Colonic mucosa (tissue), 4 donors: Measurements from ENCODE around the gene FBXL14. TPM values are rescaled to one million over a fixed set of nuclear protein-coding genes. Genes with fewer than 3 reads are reported as not detected.

Source experiments
- DNase-seq: peaks from one replicate; pipeline ENCODE4 v3.0.0-alpha.2; 2020
- H3K27ac ChIP-seq: fragments of 200-600 bp; one replicate; pipeline ENCODE4 v1.8.0; 2021
- H3K27me3 ChIP-seq: fragments of 200-600 bp; one replicate; pipeline ENCODE4 v1.8.0; 2021
- H3K36me3 ChIP-seq: fragments of 200-600 bp; one replicate; pipeline ENCODE4 v1.8.0; 2021
- H3K4me1 ChIP-seq: fragments of 200-600 bp; one replicate; pipeline ENCODE4 v1.8.0; 2021; ENCODE audit warnings: mild to moderate bottlenecking
- H3K4me3 ChIP-seq: fragments of 200-600 bp; one replicate; pipeline ENCODE4 v1.8.0; 2021
- H3K9ac ChIP-seq, 2 donors: one replicate each; pipeline ENCODE4 v1.7.0; 2013; ENCODE audit warnings: control low read depth in 2 of 2, low read depth in 2 of 2, low read length in 2 of 2
- H3K9me3 ChIP-seq: fragments of 200-600 bp; one replicate; pipeline ENCODE4 v1.8.0; 2021
- intact Hi-C: fragments of 100-400 bp; cut with DNase I; formaldehyde crosslinking; loops from one replicate; pipeline ENCODE4 v1.14.1; 2022
- total RNA-seq, 2 donors: library from RNA; stranded (reverse); fragmentation: NEBNext Ultra II Directional in 1 of 2; extraction: Animal tissue kit (Norgen Biotek cat#: 25700) in 1 of 2; gene quantifications; one replicate each; pipeline ENCODE4 v1.2.1, GENCODE V29; 2021
- TF ChIP-seq, protein P1 (sequence below): fragments of 200-600 bp; IDR thresholded peaks from one replicate; pipeline ENCODE4 v1.8.0; 2022; ENCODE audit warnings: antibody characterized with exemption, mild to moderate bottlenecking
- donor health status: healthy.
- donor health status: DM: no; HTN: no; CAD: no.
- donor health status: DM: no; HTN: no; CAD: no.

Gene FBXL14
- total RNA-seq, 2 donors from 2014 or later, result 32.3 to 37.4 TPM

DNA sequence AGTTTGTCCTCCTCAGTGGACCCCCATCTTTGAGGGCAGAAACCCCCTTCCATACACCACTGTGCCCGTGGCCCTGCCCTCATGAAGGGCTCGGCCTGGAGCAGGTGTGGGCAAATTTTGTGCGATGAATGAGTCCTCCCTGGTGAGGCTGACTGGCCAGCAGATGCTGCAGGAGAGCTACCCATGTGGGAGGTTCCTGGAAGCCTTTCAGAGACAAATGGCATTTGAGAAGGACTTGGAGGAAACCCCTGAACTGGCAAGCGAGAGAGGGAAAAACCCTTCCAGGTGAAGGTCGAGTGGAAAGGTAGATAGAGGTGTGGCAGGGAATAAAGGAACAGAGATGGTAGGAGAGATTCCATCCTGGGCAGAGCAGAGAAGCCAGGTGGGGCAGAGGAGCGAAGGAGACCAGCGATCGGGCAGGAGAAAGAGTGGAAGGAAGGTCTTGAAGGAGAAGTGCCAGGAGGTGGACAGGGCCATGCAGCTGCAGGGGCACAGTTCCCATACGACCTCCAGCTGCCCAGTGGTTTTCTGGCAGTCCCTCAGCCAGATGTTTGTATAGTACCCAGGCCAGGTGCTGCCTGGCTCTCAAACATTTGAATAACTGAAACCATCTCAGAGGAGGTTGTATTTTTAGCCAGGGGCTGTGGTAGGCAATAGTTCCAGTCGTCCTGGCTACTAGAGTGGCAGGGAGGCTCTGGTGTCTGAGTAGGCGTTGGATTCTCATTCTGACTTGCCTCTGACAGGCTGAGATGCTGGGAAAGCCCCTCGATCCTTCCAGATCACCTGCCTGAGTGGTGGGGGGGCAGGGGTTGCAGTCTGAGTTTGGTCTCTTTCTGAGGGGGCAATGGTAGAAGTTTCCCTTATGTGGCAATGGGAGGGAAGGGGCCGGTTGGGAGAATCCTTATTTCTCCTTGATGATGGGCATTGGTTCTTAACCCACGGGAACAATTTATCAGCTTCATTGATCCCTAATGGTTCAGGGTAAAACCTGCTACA is 40.1 kb downstream of the FBXL14 start:
- Histone ChIP-seq H3K27ac (no peak overlapping the region), H3K9ac (no peak overlapping the region), H3K4me1 (no peaks in the 10 kb centered on the region), H3K27me3 (no peaks in the 10 kb centered on the region), H3K4me3 (no peak overlapping the region), H3K9me3 (no peaks in the 10 kb centered on the region), H3K36me3 (no peaks in the 10 kb centered on the region)
- DNase-seq, result no peak
- intact Hi-C loops, result no loop called here
- TF ChIP-seq, protein P1, sequence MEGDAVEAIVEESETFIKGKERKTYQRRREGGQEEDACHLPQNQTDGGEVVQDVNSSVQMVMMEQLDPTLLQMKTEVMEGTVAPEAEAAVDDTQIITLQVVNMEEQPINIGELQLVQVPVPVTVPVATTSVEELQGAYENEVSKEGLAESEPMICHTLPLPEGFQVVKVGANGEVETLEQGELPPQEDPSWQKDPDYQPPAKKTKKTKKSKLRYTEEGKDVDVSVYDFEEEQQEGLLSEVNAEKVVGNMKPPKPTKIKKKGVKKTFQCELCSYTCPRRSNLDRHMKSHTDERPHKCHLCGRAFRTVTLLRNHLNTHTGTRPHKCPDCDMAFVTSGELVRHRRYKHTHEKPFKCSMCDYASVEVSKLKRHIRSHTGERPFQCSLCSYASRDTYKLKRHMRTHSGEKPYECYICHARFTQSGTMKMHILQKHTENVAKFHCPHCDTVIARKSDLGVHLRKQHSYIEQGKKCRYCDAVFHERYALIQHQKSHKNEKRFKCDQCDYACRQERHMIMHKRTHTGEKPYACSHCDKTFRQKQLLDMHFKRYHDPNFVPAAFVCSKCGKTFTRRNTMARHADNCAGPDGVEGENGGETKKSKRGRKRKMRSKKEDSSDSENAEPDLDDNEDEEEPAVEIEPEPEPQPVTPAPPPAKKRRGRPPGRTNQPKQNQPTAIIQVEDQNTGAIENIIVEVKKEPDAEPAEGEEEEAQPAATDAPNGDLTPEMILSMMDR, result no peak

DNA sequence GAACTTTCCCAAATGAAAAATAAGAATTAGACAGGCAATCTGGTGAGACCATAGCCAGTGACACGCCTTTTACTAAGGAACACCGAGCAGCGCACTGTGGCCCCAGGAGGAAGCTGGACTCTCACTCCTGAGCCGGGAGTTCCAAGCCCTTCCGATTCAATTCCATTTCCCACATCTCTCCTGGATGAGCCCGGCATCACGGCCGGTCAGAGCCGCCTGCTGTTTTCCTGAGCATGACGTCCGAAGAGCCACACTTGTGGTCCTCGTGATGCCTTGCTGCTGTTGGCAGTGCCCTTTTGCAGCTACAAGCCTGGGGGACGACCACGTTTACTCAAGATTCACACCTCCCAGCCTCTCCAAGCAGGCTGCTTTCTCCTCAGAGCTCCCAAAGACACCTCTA is 40.8 kb downstream of the FBXL14 start:
- no peak for DNase-seq
- no peak overlapping the region for H3K27ac ChIP-seq

DNA sequence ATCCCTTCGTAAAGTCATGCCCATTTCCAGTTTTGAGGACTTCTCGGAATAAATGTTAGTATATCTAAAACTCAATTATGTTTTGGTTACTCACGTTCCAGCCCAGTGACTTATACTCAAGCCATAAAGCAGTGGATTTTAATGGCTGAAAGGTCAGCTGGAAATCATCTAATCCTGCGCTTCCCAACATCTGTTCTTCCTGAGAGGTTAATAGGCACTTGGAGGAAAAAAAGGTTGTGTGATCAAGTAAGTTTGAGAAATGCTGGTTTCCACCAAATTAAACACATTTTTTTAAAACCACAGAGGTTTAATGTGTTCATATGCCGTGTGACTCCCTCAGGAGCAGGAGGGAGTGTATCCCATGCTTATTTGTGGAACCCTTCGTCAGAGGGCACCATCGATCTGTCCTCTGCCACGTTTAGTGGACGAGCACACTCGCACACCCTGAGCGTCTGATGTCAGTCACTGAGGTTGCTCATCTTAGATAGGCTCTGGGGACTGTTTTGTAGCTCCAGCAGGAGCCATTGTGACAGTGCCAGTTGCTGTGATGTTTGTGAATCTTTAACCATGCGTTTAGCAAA is 41.4 kb downstream of the FBXL14 start:
- H3K4me1 ChIP-seq, result no peaks in the 10 kb centered on the region
- no peaks in the 10 kb centered on the region for H3K27me3 ChIP-seq
- no peak overlapping the region for H3K9ac ChIP-seq
- H3K27ac ChIP-seq, result no peak overlapping the region
- TF ChIP-seq, protein P1, result no peak
- H3K9me3 ChIP-seq, result no peaks in the 10 kb centered on the region
- no peak for DNase-seq
- no peaks in the 10 kb centered on the region for H3K36me3 ChIP-seq
- intact Hi-C loops, result no loop called here
- no peak overlapping the region for H3K4me3 ChIP-seq

More for the DNA sequence above, 40.8 kb downstream of the FBXL14 start:
- TF ChIP-seq, protein P1, result no peak
- H3K9ac ChIP-seq, result no peak overlapping the region
- no peaks in the 10 kb centered on the region for H3K36me3 ChIP-seq
- H3K9me3 ChIP-seq, result no peaks in the 10 kb centered on the region
- no peak overlapping the region for H3K4me3 ChIP-seq
- no peaks in the 10 kb centered on the region for H3K4me1 ChIP-seq
- no peaks in the 10 kb centered on the region for H3K27me3 ChIP-seq
- intact Hi-C loops, result no loop called here

DNA sequence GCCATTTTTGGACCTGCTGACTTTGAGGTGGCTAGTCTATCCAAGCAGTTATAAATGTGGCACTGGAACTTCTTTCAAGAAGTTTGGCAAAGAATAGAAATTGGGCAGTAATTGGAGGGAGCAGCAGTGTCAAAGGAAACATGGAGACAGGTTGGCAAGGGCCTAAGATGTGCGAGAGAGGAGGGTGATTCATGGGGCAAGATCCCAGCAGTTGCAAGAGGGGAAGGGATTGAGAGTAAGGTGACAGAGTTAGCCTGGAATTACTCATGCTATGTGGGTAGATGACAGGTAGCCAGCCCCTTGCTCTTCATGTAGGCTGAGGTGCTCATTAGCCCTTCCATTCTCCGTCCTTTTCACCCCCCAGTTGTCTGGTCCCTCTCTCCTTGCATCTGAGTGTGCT is 42.2 kb downstream of the FBXL14 start:
- no peak for DNase-seq
- Histone ChIP-seq H3K4me3 (no peak overlapping the region), H3K36me3 (no peaks in the 10 kb centered on the region), H3K27me3 (no peaks in the 10 kb centered on the region), H3K27ac (no peak overlapping the region), H3K4me1 (no peaks in the 10 kb centered on the region), H3K9me3 (no peaks in the 10 kb centered on the region), H3K9ac (no peak overlapping the region)
- TF ChIP-seq, protein P1, result no peak
- intact Hi-C loops, result no loop called here

DNA sequence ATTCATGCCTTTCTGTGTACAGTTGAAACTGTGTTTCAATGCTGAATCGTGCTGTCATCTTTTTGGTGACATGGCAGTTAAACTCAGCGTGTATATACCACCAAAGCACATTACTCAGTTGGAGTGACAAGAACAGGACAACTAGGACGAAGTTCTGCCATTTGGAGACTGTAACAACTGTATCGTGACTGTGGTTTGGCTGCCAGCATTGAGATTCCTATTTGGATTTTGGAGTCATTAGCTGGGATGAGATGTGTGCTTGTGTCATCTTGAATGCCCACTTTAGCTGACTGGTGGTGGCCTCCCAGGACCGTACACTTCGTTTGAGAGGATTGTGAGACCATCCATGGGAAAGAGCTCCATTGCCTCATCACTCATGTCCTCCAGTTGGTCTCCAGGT is 42.9 kb downstream of the FBXL14 start:
- Histone ChIP-seq H3K4me1 (no peaks in the 10 kb centered on the region), H3K27me3 (no peaks in the 10 kb centered on the region), H3K9ac (no peak overlapping the region), H3K4me3 (no peak overlapping the region), H3K27ac (no peak overlapping the region), H3K9me3 (no peaks in the 10 kb centered on the region), H3K36me3 (no peaks in the 10 kb centered on the region)
- intact Hi-C loops, result no loop called here
- DNase-seq, result no peak
- TF ChIP-seq, protein P1, result no peak
